A673 (cell line): ENCODE results near the gene METTL16. TPM values are rescaled to one million over a fixed set of nuclear protein-coding genes. Genes with fewer than 3 reads are reported as not detected.
A peak's percentile ranks its signal among the peaks of the same experiment; 100 is the strongest.

ENCODE experiments used
- Bru-seq: library from RNA; stranded (reverse); fragments of 400-500 nt; gene quantifications from one replicate; lab custom pipeline; 2021; lab: Mats Ljungman, UMichigan
- BruChase-seq, 2 experiments: library from RNA; stranded (reverse); fragments of 400-500 nt; gene quantifications; one replicate each; lab custom pipeline; 2021; lab: Mats Ljungman, UMichigan
- BruUV-seq: library from RNA; stranded (reverse); fragments of 400-500 nt; replicated peaks from 2 replicates; lab custom pipeline; 2021; lab: Mats Ljungman, UMichigan
- CTCF ChIA-PET: fragments of 300-600 bp; sonication (Branson Sonifier 250); formaldehyde crosslinking; loops from one replicate; lab custom pipeline; 2022; ENCODE audit warnings: antibody characterized with exemption; lab: Charles Lee
- POLR2A ChIA-PET: fragments of 300-600 bp; sonication (Branson Sonifier 250); formaldehyde crosslinking; loops from one replicate; lab custom pipeline; 2022; ENCODE audit warnings: antibody characterized with exemption; ENCODE audit not compliant: low non-redundant PET; lab: Charles Lee
- DNase-seq: peaks from one replicate; pipeline ENCODE4 v3.0.0-alpha.2; 2015; ENCODE audit warnings: low spot score
- H3K27ac ChIP-seq: fragments of 200-600 bp; sonication (generic); 2 replicates; pipeline ENCODE4 v1.5.1; 2016; ENCODE audit warnings: mixed run types, low read depth, mild to moderate bottlenecking, mixed read lengths, antibody characterized with exemption, low read length; ENCODE audit not compliant: poor library complexity, severe bottlenecking
- H3K27me3 ChIP-seq: fragments of 200-600 bp; sonication (generic); replicated peaks from 2 replicates; pipeline ENCODE4 v1.6.1; 2017; ENCODE audit warnings: mixed run types, low read depth, mild to moderate bottlenecking, mixed read lengths, antibody characterized with exemption, low read length; ENCODE audit not compliant: insufficient read depth, poor library complexity
- H3K36me3 ChIP-seq: fragments of 200-600 bp; sonication (generic); 2 replicates; pipeline ENCODE4 v1.6.1; 2016; ENCODE audit warnings: mixed run types, mild to moderate bottlenecking, mixed read lengths, antibody characterized with exemption, low read length; ENCODE audit not compliant: insufficient read depth, poor library complexity, severe bottlenecking
- H3K4me1 ChIP-seq: fragments of 200-600 bp; sonication (generic); 2 replicates; pipeline ENCODE4 v1.6.1; 2017; ENCODE audit warnings: mixed run types, mild to moderate bottlenecking, mixed read lengths, antibody characterized with exemption, low read length; ENCODE audit not compliant: insufficient read depth, poor library complexity, severe bottlenecking
- H3K4me3 ChIP-seq: fragments of 200-600 bp; sonication (generic); 2 replicates; pipeline ENCODE4 v1.5.1; 2016; ENCODE audit warnings: low read depth, mixed run types, mild to moderate bottlenecking, mixed read lengths, low read length; ENCODE audit not compliant: poor library complexity, severe bottlenecking
- H3K9me3 ChIP-seq: fragments of 200-600 bp; sonication (generic); 2 replicates; pipeline ENCODE4 v1.6.1; 2016; ENCODE audit warnings: mixed run types, low read depth, mild to moderate bottlenecking, mixed read lengths, antibody characterized with exemption, low read length; ENCODE audit not compliant: poor library complexity, severe bottlenecking
- EZH2 ChIP-seq: fragments of 200-600 bp; sonication (generic); IDR thresholded peaks from 2 replicates; pipeline ENCODE4 v1.6.1; 2017; ENCODE audit warnings: borderline replicate concordance, low read depth, mild to moderate bottlenecking, mixed read lengths, antibody characterized with exemption, low read length; ENCODE audit not compliant: poor library complexity, severe bottlenecking
- intact Hi-C: fragments of 100-400 bp; cut with micrococcal nuclease; formaldehyde crosslinking; loops from one replicate; pipeline ENCODE4 v1.10.0; 2022; ENCODE audit not compliant: unreplicated experiment
- long read RNA-seq: library from polyadenylated mRNA; stranded (forward); transcript quantifications from one replicate; pipeline ENCODE4 v2.0.0, GENCODE V29; 2022
- total RNA-seq: library from RNA; stranded (reverse); gene quantifications from 2 replicates; pipeline ENCODE4 v1.2.3, GENCODE V29; 2021
- TF ChIP-seq, protein P1 (sequence below): fragments of 300-800, 200-600 bp; sonication (generic); conservative IDR thresholded peaks from 2 replicates; pipeline ENCODE4 v1.5.1; 2017; ENCODE audit warnings: low read depth, mild to moderate bottlenecking, antibody characterized with exemption, low read length, moderate library complexity, mixed read lengths

Gene METTL16, protein sequence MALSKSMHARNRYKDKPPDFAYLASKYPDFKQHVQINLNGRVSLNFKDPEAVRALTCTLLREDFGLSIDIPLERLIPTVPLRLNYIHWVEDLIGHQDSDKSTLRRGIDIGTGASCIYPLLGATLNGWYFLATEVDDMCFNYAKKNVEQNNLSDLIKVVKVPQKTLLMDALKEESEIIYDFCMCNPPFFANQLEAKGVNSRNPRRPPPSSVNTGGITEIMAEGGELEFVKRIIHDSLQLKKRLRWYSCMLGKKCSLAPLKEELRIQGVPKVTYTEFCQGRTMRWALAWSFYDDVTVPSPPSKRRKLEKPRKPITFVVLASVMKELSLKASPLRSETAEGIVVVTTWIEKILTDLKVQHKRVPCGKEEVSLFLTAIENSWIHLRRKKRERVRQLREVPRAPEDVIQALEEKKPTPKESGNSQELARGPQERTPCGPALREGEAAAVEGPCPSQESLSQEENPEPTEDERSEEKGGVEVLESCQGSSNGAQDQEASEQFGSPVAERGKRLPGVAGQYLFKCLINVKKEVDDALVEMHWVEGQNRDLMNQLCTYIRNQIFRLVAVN
- total RNA-seq (50.8 and 51.3 TPM in 2 replicates), Bru-seq, nascent RNA (percentile 82 among the genes with signal in this experiment), BruChase-seq, experiment 1, labeled RNA remaining after a 2-hour chase (percentile 79 among the genes with signal in this experiment), BruChase-seq, experiment 2, labeled RNA remaining after a 6-hour chase (percentile 83 among the genes with signal in this experiment)
- long read RNA-seq, full-length matches to known transcripts: 4 of 19 reads
- long read RNA-seq, partial matches to known transcripts: 0 of 19 reads
- long read RNA-seq, other reads (novel, unspliced or antisense): 15 of 19 reads

DNA sequence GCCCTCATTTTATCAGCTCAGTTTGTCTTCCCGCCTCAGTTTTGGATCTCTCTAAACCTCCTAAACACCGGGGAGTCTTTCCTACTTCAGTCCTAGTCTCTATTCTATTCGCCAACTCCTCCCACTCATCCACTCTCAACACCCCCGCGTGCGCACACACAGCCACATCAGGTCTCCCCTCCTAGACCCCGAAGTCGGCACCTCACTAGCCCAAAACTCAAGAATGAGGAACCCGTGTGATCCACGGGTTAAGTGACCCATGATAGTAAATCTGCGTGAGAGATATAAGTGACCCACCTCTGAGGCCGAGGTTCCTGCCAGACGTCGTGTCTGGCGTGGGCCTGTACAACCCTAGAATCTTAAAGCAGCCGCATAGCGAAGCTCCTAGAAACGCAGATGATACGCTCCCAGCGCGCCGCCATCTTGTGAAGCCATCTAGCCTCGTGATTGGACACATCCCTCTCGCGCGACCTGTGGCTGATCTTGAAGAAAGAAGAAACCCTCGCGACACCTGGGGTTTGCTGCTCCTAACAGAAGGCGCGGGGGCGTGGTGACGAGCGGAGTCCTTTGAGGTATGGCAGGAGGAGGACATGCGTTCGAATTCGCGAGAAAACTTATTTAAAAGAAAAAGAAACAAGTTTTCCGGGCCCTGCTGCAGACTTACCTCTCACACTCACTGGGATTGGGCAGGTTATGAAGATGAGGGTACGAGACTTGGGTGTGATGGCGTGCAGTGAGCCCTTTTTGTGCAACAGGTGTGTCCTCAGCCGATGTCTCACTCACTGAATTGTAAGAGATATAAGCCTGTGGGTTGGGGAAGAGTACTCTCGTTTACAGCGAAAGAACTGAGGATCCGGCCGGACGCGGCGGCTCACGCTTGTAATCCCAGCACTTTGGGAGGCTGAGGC, at the start of gene METTL16:
Gene METTL16, minus strand, starts transcription at position 427 of the 908 bp plus-strand sequence. CDS start 9,557 bp downstream, outside the sequence.
- POLR2A ChIA-PET: no interaction called here
- intact Hi-C loops: loop anchor here (10.0 kb wide), 2 partner anchors 83 to 163 kb away; partner anchors contain the start of gene PAFAH1B1

DNA sequence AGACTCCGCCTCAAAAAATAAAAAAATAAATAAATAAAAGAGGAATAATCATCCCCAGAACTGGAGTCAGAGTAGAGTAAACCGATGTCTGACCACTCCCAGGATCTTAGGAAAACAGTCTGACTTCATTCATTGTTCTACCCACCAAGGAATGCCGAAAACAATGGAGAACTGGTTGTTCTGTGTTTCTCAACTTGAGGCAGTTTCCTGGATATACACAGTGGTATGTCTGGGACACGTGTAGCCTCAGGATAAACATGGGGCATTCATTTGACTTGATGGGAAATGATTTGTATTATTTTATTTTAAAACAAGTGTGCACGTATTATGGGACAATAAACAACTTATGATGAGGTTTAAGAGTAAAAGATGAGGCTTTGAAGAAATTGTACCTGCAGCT, 49.0 kb upstream of the METTL16 start:
- TF ChIP-seq, protein P1, sequence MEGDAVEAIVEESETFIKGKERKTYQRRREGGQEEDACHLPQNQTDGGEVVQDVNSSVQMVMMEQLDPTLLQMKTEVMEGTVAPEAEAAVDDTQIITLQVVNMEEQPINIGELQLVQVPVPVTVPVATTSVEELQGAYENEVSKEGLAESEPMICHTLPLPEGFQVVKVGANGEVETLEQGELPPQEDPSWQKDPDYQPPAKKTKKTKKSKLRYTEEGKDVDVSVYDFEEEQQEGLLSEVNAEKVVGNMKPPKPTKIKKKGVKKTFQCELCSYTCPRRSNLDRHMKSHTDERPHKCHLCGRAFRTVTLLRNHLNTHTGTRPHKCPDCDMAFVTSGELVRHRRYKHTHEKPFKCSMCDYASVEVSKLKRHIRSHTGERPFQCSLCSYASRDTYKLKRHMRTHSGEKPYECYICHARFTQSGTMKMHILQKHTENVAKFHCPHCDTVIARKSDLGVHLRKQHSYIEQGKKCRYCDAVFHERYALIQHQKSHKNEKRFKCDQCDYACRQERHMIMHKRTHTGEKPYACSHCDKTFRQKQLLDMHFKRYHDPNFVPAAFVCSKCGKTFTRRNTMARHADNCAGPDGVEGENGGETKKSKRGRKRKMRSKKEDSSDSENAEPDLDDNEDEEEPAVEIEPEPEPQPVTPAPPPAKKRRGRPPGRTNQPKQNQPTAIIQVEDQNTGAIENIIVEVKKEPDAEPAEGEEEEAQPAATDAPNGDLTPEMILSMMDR: no peak
- no peak for TF ChIP-seq EZH2
- no peaks in the 10 kb centered on the region for H3K27me3 ChIP-seq
- ChIA-PET POLR2A (no interaction called here), CTCF (no interaction called here)
- H3K4me1 ChIP-seq: no peaks in the 10 kb centered on the region
- no TSS peak for BruUV-seq
- no peak overlapping the region for H3K27ac ChIP-seq
- no peak for DNase-seq
- no peaks in the 10 kb centered on the region for H3K9me3 ChIP-seq
- H3K36me3 ChIP-seq: no peaks in the 10 kb centered on the region
- intact Hi-C loops: no loop called here
- no peak overlapping the region for H3K4me3 ChIP-seq

More for the DNA sequence above, at the start of gene METTL16:
- Histone ChIP-seq H3K27me3 (no peaks in the 10 kb centered on the region), H3K4me3 (peak within 1 kb of the TSS; percentile 64), H3K36me3 (no peaks in the 10 kb centered on the region), H3K4me1 (peaks cover 6% of the 10 kb centered on the region), H3K9me3 (no peaks in the 10 kb centered on the region), H3K27ac (peak within 1 kb of the TSS; percentile 91)
- TF ChIP-seq, protein P1: no peak
- TF ChIP-seq EZH2: no peak
- peak; percentile 100 for DNase-seq
- BruUV-seq: no TSS peak
- CTCF ChIA-PET: interaction anchor here (1.4 kb wide), 1 partner anchor 162 kb away, joined by 4 read pairs; no protein-coding TSS in a partner anchor
